Stimulated activated CD4-positive, alpha-beta T cell treated with anti-CD3 and anti-CD28 coated beads, Interleukin-4, amount 100 ng/mL, for 24 hours (primary cell): ENCODE measurements around the gene DPYSL5.
"Not testable (repeated sequence)": the region's sequence is repeated elsewhere in the genome, so short reads cannot be mapped to it uniquely, and the experiment has no call there.

Source experiments
- DNase-seq: peaks from one replicate; pipeline ENCODE4 v3.0.0-alpha.2; 2020

DPYSL5 gene

GRCh38 chr2:26847655-26848335, at the start of gene DPYSL5:
DPYSL5 (plus strand) TSS chr2:26848132; CDS start chr2:26898500, 50,368 bp downstream.
- no peak for DNase-seq

GRCh38 chr2:26801328-26801727, 46.6 kb upstream of the DPYSL5 start:
- DNase-seq = no peak

- DNase-seq = no peak
Measured at GRCh38 chr2:26801796-26802195, 46.1 kb upstream of the DPYSL5 start.

GRCh38 chr2:26805241-26805676, 42.7 kb upstream of the DPYSL5 start:
- DNase-seq = no peak

GRCh38 chr2:26807788-26808460, 40.0 kb upstream of the DPYSL5 start:
- DNase-seq = no peak

GRCh38 chr2:26809211-26809610, 38.7 kb upstream of the DPYSL5 start:
- no peak for DNase-seq

- no peak for DNase-seq
Measured at GRCh38 chr2:26809876-26810577, 37.9 kb upstream of the DPYSL5 start.

GRCh38 chr2:26811261-26811660, 36.7 kb upstream of the DPYSL5 start:
- DNase-seq = no peak

GRCh38 chr2:26811791-26812694, 35.9 kb upstream of the DPYSL5 start:
- DNase-seq = no peak

- no peak for DNase-seq
Measured at GRCh38 chr2:26812731-26813130, 35.2 kb upstream of the DPYSL5 start.

- not testable (repeated sequence) for DNase-seq
Measured at GRCh38 chr2:26814072-26814765, 33.7 kb upstream of the DPYSL5 start.

GRCh38 chr2:26816893-26817292, 31.0 kb upstream of the DPYSL5 start:
- DNase-seq = no peak

- no peak for DNase-seq
Measured at GRCh38 chr2:26818255-26818654, 29.7 kb upstream of the DPYSL5 start.

- no peak for DNase-seq
Measured at GRCh38 chr2:26818972-26819371, 29.0 kb upstream of the DPYSL5 start.

GRCh38 chr2:26820932-26821331, 27.0 kb upstream of the DPYSL5 start:
- DNase-seq = no peak

- DNase-seq = no peak
Measured at GRCh38 chr2:26822877-26823276, 25.1 kb upstream of the DPYSL5 start.

GRCh38 chr2:26838121-26838906, 9.6 kb upstream of the DPYSL5 start:
- no peak for DNase-seq

GRCh38 chr2:26840937-26841610, 6.9 kb upstream of the DPYSL5 start:
- no peak for DNase-seq

- DNase-seq = no peak
Measured at GRCh38 chr2:26843041-26843440, 4.9 kb upstream of the DPYSL5 start.

- no peak for DNase-seq
Measured at GRCh38 chr2:26845021-26845420, 2.9 kb upstream of the DPYSL5 start.
